GM18499 (cell line): ENCODE data around the gene SMG5.
A peak's percentile ranks its signal among the peaks of the same experiment; 100 is the strongest.

Source experiments
- ATAC-seq: cut with Tn5 transposase; IDR thresholded peaks from one replicate; pipeline ENCODE4 v1.9.1; 2021; ENCODE audit warnings: moderate number of reproducible peaks; ENCODE audit not compliant: insufficient read depth, unreplicated experiment

The SMG5 gene

DNA sequence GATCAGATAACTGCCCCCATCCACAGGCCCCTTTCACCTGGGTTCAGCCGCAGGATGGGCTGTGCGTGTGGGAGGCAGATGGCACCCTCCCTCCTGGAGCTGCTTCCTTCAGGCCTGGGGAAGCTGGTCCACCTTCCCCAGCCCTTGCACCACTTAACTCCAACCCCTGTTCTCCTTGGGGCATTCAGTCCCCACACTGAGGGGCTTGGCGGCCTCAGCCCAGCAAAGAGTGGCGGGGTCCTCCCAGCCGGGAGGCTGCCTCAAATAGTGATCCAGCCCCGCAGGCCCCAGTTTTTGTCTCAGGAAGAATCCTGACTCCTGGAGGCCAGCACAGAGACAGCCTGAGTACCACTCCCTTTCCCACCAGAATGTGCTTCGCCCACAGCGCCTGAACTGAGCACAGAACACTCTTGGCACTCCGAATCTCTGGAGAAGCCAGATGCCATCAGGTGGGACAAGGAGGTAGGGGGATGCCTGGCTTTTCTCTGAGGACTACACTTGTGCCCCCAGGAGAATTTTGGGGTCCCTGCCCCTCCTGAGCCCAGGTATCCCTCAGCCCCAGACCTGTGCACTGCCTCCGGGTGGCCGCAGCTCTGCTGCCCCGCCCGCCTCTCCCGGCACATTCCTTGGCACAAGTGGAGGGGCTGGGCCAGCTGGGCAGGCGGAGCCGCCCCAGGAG, 35.7 kb downstream of the SMG5 start:
- ATAC-seq: no peak

DNA sequence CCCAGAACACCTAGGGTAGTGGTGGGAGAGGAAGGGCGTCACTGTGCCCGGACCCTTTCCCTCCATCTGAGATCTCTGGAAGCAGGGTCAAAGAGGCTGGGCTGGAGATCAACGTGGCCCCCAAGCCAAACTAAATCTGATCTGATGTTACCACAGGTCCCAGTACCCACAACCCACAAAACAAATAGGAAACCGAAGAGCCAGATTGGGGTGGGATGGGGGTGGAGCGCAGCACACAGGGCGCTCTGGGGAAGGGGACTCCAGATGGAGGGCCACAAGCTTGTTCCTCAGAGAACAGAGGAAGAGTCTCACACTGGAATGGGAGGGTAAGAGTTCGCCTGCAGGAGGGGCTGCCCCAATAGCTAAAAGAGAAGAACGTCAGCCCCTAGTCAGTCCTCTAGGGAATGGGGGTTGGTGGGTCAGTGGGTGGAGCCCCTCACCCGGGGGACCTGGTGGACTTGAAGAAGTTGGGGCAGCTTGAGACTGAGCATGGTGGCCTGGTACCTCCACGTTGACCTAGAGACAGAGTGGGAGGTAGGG, 36.3 kb downstream of the SMG5 start:
- no peak for ATAC-seq

DNA sequence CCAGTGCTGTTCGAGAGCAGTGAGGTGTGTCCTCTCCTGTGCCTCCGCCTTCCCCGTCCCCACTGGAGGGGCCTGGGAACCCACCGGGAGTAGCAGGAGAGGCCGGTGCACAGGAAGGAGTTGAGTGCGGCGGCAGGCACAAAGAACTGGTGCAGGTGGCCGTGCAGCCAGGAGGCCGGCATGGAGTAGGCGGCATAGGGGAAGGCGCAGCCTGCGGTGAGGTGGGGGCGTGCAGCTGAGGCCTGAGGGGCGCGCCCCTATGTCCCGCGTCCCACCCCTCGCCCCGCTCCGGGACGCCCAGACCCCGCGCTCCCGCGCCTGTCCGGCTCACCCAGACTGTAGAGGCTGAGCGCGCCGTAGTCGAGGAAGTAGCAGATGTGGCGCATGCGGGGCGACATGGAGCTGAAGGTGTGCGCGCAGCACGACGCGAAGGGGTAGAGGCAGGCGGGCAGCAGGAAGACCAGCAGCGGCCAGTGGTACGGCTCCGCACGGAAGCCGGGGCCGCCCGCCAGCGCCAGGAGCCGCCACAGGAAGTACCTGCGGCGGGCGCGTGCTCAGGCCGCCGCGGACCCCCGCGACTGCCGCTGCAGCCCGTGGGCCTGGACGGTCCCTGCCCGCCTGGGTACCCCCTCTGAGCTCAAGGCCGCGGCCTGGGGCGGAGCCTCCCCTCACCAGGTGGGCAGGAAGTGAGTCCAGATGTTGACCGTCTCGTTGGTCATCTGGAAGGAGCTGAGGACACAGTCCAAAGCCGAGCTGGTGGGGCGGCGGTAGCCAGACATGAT, 37.0 kb downstream of the SMG5 start:
- ATAC-seq: no peak

DNA sequence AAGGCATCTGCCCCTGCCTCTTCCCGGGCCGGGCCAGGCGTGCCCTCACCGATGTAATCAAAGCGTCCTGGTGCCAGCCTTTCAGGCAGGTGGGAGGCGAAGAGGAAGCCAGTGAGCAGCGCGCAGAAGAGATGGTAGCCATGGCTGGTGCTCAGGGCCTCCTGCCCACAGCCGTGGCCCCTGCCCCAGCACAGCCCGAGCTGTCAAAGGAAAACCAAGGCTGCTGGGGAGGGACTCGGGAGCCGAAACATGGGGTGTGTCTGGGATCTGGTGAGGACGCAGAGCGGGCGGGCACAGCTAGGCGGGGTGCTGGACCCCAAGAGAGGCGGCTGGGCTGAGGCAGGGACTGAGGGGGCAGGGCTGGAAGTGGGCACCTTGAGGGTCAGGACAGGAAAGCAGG, 37.9 kb downstream of the SMG5 start:
- no peak for ATAC-seq

DNA sequence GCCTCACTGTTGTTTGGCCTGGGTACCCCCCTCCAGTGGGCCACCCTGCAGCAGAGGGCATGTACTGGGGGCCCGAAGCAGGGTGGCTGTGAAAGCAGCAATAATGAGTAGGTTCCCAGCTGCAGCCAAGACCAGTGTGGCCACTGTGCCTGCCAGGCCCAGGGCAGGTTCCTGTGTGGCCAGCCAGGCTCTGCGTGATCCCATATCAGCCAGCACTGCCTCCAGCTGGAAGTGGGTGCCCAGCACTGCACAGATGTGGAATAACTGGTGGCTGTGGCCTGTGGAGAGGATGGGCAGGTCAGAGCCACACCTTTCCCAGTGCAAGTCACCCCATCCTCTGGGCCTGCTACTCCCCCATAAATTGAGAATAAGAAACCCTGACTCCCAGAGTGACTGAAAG, 38.5 kb downstream of the SMG5 start:
- no peak for ATAC-seq

DNA sequence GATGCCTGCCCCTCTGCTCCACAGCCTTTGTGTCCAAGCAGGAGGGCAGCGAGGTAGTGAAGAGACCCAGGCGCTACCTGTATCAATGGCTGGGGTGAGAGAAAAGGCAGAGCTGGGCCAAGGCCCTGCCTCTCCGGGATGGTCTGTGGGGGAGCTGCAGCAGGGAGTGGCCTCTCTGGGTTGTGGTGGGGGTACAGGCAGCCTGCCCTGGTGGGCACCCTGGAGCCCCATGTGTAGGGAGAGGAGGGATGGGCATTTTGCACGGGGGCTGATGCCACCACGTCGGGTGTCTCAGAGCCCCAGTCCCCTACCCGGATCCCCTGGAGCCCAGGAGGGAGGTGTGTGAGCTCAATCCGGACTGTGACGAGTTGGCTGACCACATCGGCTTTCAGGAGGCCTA, 39.9 kb downstream of the SMG5 start:
- no peak for ATAC-seq

DNA sequence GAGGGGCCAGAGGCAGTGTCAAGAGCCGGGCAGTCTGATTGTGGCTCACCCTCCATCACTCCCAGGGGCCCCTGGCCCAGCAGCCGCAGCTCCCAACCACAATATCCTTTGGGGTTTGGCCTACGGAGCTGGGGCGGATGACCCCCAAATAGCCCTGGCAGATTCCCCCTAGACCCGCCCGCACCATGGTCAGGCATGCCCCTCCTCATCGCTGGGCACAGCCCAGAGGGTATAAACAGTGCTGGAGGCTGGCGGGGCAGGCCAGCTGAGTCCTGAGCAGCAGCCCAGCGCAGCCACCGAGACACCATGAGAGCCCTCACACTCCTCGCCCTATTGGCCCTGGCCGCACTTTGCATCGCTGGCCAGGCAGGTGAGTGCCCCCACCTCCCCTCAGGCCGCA, 40.7 kb downstream of the SMG5 start, which contains the start of gene BGLAP:
Gene BGLAP (plus strand): TSS at position 259 of the 400 bp plus-strand sequence. CDS start 48 bp downstream, at position 307.
- no peak for ATAC-seq

DNA sequence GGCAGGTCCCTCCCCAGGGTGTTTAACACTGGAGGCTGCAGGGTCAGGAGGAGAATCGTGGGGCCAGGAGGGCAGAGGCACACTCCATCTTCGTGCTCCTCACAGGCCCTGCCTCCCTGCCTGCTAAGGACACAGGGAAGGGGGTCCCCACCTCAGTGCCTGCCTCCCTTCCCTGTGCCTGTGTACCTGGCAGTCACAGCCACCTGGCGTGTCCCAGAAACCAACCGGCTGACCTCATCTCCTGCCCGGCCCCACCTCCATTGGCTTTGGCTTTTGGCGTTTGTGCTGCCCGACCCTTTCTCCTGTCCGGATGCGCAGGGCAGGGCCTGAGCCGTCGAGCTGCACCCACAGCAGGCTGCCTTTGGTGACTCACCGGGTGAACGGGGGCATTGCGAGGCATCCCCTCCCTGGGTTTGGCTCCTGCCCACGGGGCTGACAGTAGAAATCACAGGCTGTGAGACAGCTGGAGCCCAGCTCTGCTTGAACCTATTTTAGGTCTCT, 41.3 kb downstream of the SMG5 start:
- no peak for ATAC-seq

DNA sequence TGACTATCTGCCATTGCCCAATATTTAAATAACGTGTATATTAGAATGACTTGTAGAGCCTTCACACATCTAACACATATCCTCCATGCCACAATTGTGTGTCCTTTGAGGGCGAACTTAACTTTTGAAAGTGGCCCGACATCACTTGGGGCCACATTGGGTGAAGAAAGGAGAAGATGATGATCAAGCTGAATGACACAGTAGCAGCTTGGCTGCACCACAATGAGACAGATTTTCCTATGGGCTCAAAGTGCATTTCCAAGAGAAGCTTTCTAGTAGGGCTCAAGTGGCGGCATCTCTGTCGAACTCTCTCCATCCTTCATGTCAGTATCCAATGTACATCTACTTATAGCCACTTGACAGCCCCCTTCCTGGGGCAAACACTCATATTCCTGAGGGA, 44.4 kb downstream of the SMG5 start:
- no peak for ATAC-seq

DNA sequence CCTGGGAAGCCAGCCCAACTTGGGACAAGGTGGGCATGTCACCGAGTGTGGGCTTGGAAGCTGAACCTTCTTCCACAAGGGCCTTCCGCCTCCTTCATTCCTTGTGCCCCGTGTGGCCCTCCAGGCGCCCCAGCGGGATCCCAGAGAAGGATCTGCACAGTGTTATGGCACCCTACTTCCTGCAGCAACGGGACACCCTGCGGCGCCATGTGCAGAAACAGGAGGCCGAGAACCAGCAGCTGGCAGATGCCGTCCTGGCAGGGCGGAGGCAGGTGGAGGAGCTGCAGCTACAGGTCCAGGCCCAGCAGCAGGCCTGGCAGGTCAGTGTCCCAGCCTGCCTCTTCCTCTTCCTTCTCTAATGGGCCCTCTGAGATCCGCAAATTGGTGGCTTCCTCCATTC, 46.5 kb downstream of the SMG5 start:
- no peak for ATAC-seq

DNA sequence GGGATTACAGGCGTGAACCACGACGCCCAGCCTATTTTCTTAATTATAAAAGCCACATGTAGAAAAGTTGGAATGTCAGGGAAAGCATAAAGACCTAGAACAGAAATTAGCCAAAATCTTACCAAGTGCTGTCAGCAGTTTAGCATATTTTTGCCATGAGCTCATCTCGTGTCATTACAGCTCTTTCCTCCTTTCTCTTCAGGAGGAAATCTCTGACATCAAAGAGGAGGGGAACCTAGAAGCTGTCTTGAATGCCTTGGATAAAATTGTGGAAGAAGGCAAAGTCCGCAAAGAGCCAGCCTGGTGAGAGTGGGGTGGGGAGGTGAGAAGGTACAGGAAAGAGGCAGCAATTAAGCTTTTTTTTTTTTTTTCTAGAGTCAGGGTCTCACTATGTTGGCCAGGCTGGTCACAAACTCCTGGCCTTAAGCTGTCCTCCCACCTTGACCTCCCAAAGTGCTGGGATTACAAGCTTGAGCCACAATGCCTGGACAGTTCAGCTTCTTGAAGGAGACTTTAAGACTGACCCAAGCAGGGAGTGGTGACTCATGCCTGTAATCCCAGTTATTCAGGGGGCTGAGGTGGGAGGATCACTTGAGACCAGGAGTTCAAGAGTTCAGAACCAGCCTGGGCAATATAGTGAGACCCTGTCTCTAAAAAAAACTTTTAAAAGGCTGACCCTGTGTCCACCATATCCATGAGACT, 49.0 kb downstream of the SMG5 start:
- no peak for ATAC-seq

DNA sequence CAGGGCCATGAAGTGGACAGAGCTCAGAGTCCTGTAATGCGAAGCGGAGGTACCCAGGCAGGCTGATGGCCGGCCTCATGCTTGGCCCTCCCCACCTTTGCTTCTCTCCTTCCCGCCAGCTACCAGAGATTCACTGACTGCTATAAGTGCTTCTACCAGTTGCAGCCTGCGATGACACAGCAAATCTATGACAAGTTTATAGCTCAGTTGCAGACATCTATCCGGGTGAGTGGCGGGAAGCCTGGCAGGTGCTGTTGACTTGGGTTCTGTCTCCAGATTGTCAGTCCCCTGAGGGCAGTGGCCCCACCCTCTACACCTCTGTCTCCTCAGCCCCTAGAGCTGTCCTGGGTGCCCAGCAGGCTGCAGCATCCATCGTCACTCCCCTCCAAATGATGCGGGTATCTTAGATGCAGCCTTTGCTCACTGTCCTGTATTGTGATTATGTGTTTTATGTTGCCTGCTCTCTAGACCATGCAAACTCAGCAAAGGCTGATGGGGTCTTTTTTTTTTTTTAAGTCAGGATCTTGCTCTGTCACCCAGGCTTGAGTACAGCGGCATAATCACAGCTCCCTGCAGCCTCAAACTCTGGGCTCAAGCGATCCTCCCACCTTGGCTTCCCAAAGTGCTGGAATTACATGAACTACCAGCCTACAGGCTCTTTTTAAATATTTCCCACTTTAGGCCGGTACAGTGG, 50.3 kb downstream of the SMG5 start:
- ATAC-seq: no peak

DNA sequence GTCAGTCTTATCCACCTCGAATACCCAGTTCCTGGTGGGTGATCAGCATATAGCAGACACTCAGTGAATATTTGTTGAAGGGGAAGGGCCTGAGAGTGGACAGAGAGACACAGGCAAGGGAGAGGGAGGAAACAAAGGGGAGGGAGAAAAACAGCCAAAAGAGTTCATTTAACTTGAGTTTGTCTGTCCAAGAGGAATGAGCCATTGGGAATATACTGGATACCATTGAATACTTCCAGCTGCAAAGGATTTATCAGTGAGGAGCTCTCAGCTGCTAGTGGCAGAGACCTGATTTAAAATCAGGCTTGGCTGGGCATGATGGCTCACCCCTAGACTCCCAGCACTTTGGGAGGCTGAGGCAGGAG, 52.2 kb downstream of the SMG5 start:
- ATAC-seq: no peak

DNA sequence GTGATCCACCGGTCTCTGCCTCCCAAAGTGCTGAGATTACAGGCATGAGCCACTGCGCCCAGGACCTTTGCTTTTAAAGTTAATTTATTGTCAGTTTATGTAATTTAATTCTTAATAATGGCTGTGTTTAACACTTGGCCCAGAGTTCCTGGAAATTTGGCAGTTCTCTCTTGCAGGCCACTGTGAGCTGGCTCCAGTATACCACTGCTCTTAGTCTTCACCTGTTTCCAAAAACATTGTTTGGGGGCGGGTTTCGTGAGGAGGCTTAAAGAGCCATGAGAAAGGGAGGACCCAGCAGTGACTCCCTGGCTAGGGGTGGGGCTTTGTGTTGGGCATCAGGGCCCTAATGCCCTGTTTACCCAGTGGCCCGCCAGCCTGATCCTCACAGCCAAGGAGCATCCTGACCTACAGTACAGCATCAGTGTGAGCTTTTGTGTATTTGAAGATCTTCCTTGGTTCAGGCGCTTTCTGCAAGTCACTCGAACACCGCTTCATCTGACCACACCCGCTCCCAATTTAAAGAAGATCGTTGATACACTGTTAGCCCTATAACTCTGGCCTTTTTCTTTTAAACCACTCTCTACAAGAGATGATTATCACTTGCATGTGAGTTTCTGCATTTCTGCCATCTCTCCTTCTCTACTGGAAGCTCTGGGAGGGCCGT, 52.7 kb downstream of the SMG5 start:
- ATAC-seq: no peak

DNA sequence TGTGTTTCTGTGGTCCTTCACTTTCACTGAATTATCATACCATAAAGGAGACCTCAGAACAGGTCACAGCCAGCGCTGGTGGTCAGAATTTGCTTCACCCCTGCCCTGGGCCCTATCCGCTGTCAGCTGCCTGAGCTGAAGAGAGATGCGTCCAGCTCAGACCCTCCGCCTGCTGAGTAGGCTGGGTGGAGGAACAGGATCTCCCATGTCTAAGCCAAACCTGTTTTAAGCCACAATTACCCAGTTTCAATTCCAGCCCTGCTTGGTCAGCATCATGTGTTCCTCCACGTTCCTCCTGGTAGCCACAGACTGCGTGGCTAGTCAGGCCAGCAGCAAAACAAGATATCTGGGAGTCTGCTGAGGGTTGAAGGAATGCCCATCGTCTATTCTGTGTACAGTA, 54.1 kb downstream of the SMG5 start:
- ATAC-seq: no peak

DNA sequence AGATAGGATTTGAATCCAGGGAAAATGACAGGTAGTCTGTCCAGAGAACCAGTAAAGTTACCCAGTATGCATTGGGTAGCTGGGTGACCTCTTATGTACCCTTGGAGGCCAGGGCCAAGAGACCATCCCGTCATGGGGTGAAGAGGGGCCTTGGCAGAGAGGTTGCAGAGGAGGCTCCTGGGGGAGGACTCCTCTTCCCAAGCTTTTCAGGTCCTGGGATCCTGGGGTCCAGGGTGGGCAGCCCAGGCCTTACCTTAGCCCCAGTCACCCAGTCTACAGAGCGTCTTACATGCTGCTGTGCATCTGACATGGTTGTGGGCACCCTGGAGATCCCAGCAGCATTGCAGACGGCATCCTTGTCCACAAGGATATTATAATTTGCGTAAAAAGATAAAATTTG, 55.8 kb downstream of the SMG5 start:
- no peak for ATAC-seq

DNA sequence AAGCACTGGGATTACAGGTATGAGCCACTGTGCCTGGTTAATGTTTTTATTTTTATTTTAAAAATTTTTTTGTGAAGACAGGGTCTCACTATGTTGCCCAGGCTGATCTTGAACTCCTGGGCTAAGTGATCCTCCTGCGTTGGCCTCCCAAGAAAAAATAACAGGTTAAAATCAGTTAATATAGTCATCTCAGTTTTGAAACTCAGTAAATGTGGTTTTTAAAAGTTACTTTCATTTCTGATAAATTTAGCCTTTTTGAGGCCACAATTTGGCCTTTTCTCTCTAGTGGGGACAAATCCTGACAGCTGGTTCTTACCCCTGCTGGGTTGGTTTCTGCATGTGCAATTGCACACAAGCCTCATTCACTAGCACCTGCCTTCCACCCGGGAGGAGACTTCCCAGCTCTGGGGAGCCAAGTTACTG, 56.5 kb downstream of the SMG5 start:
- peak; percentile 52 for ATAC-seq

DNA sequence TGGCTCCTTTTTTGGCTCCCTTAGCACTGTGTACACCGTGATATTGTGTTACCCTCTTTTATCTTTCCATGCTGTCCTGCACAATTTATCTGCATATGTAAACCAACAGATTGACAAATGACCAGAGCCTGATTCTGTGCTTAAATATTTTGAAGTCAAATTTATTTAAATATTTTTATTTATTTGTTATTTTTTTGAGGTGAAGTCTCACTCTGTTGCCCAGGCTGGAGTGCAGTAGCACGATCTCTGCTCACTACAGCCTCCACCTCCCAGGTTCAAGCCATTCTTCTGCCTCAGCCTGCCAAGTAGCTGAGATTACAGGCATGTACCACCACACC, 57.0 kb downstream of the SMG5 start:
- no peak for ATAC-seq

DNA sequence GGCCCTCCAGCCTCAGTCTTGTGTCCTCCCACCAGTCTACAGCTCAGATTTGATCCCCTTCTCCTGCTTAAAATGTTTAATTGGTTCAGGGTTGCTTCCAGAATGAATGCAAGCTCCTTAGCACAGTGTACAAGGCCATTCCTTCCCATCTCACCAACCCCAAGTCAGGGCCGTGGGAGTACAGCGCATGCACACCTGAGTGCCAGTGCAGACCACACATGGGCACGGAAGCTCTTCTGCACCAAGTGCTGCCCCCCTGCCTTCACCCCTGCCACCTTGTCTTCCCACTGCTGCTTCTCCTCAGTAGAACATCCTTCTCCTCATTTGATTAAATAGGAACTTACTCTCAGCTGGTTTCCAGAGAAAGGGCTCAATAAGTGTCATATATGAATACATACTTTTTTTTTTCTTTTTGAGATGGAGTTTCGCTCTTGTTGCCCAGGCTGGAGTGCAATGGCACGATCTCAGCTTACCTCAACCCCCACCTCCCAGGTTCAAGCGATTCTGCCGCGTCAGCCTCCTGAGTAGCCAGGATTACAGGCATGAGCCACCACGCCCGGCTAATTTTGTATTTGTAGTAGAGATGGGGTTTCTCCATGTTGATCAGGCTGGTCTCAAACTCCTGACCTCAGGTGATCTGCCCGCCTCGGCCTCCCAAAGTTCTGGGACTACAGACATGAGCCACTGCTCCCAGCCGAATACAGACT, 60.5 kb downstream of the SMG5 start:
- no peak for ATAC-seq
